Measurements from ENCODE around the gene MTG2.

The MTG2 gene

DNA sequence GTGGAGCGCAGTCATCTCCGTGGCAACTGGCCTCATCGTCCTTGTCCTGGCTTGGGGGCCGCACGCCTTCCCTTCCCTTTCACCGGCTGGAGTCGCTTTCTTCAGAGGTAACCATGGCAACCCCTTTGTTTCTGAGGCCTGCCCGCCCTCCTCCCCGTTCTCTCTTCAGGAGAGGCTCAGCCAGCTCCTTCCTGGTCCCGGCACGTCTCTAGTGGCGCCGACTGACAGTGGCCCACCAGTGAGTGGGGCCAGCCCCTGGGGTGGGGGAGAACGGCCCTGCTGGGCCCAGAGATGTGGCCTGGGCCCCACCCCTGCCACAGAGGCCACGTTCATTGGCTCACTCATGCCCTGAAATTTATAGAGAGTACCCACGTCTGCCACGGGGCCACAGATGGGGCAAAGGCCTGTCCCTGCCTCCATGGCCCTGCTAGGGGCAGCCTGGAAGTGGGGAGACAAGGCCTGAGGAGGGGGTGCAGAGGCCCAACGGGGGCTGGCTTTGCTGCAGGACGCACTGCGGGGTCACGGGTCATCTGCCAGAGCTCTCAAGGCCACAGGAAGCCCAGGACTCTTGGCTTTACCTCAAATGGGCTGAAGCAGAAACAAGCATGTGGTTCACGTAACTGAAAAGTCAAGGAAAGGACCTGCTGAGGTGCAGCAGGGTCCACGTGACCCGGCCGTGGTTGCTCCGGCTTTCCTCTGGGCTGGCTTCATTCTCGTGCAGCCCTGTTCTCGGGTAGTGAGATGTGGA lies 54.1 kb downstream of the MTG2 start:
- no peak for DNase-seq

DNA sequence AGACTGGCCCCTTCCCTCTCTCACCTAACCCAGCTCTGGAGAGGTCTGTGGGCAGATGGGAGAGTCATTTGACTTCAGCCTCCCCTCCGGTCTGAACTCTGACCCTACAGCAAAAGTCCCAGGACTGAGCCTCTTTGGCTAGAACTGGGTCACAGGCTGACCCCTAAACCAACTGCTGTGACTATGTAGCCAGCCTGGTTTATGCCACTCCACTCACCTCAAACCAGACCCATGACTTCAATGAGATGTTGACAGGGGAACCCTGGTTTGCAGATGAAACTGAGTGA lies 54.6 kb downstream of the MTG2 start:
- DNase-seq: no peak

DNA sequence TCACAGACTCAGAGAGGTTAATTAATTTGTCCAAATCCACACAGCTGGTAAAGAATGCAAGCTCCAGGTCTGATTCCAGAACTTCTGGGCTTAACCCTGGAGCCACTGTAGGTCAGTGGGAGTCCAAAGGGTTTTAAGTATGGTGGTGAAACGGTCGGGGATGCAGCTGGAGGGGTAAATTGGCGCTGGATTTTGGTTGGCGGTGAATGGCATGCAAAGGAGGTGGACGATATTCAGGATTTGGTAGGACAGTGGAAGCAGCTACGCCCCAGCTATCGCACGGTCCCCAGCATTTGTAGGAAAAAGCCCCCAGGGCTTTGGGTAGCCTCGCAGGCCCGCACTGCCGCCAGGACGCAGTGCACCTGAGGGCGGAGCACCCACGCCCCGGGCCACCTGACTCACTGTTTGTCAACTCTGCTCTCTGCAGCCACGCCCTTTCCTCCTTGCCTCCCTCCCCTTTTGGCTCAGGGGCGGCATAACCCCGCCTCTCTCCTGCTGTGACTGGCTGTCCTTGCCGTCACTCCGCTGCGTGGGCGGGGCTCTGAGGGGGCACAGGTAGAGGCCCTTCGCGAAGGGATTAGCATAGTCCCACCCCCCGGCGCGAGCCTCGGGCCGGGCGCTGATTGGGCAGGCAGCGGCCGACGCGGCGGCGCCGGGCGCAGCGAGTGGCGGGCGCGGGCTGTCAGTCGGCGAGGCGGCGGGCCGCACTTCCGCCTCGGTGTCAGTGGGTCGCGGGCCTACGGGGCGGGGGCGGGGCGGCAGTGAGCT lies 55.2 kb downstream of the MTG2 start, which contains the start of gene OSBPL2:
Gene OSBPL2 (plus strand): TSS at position 721 of the 768 bp plus-strand sequence. CDS start 17,664 bp downstream, outside the sequence.
- peak; percentile 100 for DNase-seq

DNA sequence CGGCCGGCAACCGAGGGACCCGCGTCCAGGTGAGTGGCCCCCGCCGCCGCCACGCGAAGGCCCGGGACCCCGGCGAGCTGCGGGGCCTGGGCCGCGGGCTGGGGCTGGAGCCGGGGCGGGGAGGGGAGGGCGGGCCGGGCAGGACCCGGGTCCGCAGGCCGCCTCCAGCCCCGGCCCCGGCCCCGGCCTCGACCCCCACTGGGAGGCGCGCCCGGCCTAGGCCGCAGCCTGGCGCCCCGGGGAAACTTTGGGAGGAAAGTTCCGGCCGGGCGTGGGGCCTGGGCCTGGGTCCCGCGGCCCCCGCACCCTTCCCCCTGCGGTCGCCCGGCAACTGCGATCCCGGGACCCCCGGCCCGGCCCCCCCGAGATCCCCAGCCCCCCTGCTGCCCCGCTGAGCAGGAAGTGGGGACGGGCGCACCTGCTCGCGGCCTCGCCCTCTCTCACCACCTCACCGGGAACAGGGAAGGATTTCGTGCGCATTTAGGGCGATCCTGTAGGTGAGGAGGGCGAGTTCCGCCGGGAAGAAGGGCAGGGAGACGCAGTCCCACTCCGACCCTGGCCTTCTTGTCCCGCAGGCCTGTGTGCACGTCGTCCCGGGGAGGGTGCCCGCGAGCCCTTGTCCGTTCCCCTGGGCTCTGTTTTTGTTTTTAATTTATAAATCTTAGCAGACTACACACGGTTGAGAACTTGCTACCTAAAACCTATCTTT lies 55.9 kb downstream of the MTG2 start:
- no peak for DNase-seq

DNA sequence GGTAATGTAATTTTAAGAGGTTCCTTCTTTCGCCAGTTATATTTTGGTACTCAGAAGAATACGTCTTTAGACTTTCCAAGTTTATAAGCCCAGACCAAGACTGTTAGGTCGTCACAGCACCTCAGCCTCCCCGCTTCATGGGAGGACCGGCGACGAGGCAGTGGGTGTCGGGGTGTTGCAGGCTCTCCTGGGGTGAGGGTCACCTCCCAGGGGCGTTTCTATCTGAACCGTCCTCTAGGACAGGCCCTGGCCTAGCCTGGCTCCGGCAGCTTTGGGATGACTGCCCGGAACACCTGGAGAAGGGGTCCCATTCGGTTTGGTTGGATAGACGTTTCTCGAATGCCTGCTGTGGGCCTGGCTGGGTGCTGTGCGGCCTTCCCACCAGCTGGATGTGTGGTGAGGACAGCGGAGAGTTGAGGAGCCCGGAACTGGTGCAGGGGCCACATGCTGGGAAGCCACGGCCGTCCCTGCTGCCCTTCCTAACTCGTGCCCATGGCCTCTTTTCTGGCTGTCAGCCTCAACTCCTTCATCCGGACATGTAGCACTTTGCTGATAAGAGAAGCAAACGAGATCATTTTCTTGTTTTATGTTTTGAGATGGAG lies 56.6 kb downstream of the MTG2 start:
- no peak for DNase-seq

DNA sequence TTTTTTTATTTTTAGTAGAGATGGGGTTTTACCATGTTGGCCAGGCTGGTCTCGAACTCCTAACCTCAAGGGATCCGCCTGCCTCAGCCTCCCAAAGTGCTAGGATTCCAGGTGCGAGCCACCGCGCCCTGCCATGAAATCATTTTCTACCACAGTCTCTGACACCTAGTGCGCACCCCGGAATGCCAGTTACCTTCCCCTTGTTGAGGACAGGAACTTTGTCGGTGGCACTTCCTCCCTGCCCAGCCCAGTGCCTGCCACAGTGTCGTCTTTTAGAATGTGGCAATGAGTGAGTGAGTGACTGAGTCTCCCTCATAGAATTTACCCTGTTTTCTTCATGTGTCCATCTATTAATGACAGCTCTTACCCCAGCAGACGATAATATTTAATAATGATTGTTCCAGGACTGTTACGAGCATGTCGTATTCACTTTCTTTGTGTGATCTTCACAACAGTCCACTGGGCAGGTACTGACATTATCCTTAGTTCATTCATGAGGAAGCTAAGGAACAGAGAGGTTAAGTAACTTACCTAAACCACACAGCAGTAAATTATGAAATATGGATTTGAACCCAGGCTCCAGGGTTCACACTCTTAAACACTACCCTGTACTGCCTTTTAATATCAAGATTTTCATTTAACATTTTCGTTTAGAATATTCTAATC lies 57.3 kb downstream of the MTG2 start:
- no peak for DNase-seq

DNA sequence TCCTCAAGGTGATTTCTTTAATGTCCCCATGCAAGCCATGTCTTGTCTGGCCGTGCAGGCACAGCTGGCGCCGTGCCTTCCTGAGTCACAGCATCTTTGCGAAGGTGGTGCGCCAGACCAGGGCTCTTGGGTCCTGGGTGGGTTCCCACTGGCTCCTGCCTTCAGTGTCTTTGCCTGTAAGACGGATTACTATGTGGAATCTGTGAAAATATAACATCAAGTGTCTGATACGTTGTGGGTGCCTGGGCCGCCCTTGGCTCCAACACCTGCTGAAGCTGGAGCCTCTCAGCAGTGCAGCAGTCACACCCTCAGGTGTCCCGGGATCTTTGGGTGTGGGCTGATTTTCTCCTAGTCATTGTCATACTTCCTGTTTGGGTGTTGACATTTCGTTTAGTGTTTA lies 58.7 kb downstream of the MTG2 start:
- DNase-seq: no peak

DNA sequence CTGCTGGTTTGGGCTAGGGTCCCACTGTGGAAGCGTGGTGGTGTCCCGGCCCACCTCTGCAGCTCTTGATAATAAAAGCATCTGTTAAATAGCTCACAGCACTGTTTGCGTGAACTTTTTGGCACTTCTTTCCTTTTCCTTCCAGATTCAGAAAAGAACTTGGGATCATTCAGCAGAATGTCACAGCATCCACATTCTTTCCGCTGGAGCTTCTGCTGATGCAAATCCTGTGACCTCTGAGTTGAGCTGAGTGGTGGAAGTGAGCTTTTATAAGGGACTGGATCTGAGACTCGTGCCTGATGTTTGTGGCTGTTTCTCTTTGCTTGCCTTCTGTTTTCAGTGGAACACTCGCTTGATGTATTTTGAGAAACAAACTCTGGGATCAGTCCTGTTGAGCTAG lies 59.3 kb downstream of the MTG2 start:
- DNase-seq: no peak

DNA sequence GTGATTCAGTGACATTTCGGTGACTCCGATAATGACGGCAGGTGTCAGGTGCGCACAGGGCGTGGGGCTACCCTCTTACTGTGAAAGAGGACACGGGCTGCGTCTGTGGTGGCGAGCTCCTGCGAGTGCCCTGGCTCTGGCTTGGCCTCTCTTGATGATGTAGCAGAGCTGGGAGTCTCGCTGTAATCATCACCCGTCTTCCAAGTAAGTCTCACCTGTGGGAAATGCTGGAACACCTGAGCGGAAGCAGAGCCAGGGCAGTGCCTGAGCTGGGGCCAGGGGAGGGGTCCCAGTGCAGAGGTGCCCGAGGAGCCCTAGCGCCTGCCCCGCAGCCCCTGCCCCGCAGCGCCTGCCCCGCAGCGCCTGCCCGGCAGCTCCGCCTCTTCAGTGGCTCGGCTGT lies 60.3 kb downstream of the MTG2 start:
- DNase-seq: no peak

DNA sequence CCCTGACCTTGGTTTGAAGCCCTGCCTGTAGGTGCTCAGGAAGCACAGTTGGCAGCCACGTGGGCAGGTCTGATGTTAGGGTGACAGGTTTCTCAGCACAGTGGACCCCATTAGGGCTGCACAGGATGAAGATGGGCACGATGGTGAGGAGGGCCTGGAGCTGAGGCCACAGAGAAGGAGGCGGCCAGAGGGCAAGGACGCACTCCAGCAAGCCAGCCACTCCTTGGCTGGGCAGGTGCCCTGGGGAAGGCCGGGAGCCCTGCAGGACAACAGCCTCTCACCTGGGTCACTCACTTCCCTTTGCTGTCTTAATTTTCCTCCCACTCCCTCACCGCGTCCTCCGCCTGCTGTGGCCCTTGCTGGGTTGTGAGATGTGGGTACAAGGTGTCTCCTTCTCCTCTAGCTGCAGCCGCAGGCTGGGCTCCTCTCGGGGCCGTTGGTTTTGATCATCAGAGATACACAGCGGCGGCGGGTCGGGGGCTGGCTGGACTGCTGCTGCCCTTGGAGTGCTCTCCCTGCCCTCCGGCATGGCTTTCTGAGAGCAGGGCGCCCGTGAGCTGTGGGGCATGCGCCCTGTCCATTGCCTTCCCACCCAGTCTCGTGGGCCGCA lies 61.2 kb downstream of the MTG2 start:
- no peak for DNase-seq

DNA sequence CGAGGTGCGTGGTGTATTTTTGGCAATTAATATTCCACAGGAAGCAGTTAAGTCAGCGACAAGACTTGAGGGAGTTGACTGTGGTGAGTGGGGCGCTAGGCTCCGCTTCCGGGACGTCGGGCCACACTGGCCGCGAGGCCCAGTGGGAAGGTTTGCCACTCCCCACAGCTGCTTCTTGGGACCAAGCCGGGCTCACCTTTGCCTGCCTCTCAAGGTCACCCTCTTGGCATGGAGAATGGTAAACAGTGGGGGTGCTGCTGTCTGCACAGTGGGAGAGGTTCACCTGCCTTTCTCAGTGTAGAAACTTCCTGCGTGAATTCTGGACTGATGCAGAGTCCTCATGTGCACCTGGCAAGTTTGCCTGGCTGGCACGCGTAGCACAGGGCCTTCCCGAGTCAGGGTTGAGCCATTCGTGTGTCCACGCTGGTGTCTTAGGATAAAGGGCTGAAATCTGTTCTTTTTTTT lies 61.8 kb downstream of the MTG2 start:
- no peak for DNase-seq

DNA sequence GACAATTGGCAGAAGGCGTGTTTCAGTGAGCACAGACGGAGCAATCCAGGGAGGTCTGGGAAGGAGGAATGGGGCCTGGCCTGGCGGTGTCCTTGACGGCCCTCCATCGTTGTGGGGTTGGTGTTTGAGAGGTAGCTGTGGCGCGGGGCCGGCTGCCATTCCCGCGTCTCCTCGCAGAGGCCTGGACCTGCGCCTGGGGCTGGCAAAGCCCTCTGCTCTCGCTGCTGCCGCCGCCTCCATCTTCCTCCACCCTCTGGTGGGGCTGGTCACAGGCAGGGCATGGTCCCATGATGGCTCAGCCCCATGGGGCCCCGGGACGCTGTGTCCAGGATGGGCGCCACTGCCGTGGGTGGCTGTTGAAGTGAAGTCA lies 63.1 kb downstream of the MTG2 start:
- DNase-seq: no peak

DNA sequence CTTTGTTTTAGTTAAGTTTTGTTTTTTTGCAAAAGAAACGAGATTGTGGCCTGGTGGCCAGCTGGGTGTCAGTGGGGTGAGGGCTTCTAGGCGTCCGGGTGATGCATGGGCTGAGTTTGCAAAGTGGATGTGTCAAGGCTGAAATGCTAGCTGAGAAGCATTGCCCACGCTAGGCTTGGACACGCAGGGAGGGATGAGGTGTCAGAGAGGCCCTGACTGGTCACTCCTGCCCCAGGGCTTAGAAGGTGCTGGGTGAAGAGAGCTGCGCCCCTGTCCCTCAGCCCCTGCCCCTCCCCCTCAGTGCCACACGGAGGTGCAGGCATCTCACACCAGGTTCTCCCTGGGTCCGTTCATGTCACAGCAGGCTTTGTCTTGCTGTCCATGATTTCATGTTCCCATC lies 63.6 kb downstream of the MTG2 start:
- DNase-seq: no peak

DNA sequence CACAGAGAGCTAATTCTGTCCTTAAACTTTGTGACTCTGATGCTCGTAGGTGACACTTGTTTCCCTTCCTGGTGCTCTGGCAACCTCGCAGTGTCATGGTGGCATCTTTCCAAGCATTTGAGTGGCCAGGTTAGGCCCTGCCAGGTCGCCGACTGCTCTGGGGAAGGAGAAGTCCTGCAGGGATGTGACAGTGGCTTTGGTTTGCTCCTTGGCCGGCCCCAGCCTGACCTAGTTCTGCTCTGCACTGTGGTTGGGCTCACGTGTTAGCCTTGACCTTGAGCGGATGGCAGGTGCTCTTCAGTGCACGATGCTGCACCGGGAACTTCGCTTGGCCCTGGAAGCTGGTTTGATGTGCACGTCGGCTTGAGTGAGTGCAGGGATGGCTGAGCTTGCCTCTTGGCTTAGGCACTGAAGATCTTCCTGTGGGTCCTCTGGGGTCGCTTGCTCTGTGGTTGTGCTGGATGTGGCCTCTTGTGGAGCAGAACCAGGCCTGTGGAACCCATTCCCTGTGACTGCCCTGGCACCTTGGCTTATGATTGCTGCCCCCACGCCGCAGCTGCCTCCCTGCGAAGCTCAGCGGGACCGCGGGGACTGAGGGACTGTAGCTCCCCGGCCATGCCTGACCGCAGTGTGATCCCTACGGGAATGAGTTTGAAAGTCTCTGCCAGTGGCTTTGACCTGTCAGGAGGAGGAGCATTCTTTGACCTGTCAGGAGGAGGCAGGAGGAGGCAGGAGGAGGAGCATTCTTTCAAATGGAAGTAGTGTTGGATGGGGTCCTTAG lies 64.2 kb downstream of the MTG2 start:
- DNase-seq: no peak

DNA sequence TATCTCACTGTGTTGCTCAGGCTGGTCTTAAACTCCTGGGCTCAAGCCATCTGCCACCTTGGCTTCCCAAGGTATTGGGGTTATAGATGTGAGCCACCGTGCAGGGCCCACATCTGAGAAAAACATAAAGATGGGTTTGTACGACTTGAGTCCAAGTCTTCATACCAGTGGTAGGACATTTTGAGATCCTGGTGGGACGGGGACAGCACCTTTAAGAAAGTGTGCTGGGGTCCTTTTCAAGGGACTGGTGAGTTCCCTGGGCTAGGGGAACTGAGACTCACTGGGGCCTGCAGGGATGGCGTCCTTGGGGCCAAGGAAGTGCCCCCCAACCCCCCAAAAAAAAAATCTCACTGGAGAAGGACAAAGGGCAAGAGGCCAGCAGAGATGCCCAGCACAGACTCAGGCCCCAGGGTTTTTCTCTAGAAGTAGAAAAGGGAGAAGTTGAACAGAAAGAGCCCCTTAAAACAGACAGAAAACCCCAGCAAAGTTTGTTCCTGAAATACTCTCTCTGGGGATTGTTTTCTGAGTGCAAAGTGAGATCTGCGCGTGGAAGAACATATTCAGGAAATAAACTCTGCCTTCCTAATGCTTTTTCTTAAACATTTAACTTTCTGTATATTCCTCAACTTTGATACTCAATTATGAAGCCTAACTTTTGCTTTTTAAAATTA lies 66.2 kb downstream of the MTG2 start:
- no peak for DNase-seq

DNA sequence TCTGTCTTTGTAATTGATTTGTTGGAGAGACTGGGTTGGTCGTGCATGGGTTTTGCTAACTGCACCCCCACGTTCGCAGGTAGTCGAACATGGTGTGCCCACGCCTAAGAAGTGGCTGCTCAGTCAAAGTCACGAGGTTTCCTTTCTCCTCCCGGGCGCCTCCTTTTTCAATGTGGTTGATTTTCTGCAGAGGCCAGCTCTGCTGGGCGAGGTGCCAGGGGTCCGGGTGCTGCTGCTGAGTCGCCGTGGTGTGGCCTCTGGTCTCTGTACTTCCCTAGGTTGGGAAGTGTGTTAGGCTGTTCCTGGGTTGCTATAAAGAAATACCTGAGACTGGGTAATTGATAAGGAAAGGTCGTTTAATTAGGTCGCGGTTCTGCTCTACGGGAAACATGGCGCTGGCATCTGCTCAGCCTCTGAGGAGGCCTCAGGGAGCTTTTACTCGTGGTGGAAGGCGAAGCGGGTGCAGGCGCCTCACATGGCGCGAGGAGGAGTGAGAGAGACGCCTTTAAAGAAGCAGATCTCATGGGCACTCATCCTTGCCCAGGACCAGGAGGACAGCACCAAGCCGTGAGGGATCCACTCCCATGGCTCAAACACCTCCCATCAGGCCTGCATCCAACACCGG lies 69.6 kb downstream of the MTG2 start:
- DNase-seq: no peak
